Fibroblast of lung (primary cell): ENCODE data around the gene KIF11. TPM values are rescaled to one million over a fixed set of nuclear protein-coding genes. Genes with fewer than 3 reads are reported as not detected.

Experiments
- DNase-seq, 2 donors: peaks; one replicate each; pipeline versions ENCODE4 v3.0.0 to v3.0.0-alpha.2; 2010; ENCODE audit warnings: low read depth in 2 of 2
- H2AFZ ChIP-seq: 2 replicates; pipeline ENCODE4 v1.5.1; 2012; ENCODE audit warnings: low read length, control low read depth, inconsistent platforms
- H3K27ac ChIP-seq: 2 replicates; pipeline ENCODE4 v1.5.1; 2011; ENCODE audit warnings: low read length, control low read depth; ENCODE audit not compliant: insufficient read depth
- H3K27me3 ChIP-seq: 2 replicates; pipeline ENCODE4 v1.5.1; 2011; ENCODE audit warnings: mild to moderate bottlenecking, low read length; ENCODE audit not compliant: control insufficient read depth, insufficient read depth
- H3K36me3 ChIP-seq: 2 replicates; pipeline ENCODE4 v1.5.1; 2011; ENCODE audit warnings: low read length; ENCODE audit not compliant: control insufficient read depth, insufficient read depth
- H3K4me1 ChIP-seq: 2 replicates; pipeline ENCODE4 v1.5.1; 2011; ENCODE audit warnings: low read length; ENCODE audit not compliant: control insufficient read depth, insufficient read depth; ENCODE audit errors: extremely low read depth
- H3K4me2 ChIP-seq: 2 replicates; pipeline ENCODE4 v1.5.1; 2011; ENCODE audit warnings: low read length, control low read depth; ENCODE audit not compliant: insufficient read depth; ENCODE audit errors: extremely low read depth
- H3K4me3 ChIP-seq, 4 experiments: fragments of 200-600 bp in 1 of 4; sonication (generic) in 1 of 4; replicated peaks in 1 of 4; 2 replicates each; pipeline ENCODE4 v1.5.1; 2011 to 2016; ENCODE audit warnings: low read length in 4 of 4, low read depth in 3 of 4, mild to moderate bottlenecking in 3 of 4, control low read depth in 2 of 4, inconsistent platforms in 1 of 4, mixed read lengths in 1 of 4; ENCODE audit not compliant: insufficient read depth in 1 of 4; ENCODE audit errors: control extremely low read depth in 1 of 4
- H3K79me2 ChIP-seq: 2 replicates; pipeline ENCODE4 v1.5.1; 2012; ENCODE audit warnings: mild to moderate bottlenecking, low read length, inconsistent platforms; ENCODE audit not compliant: control insufficient read depth, insufficient read depth
- H3K9ac ChIP-seq: 2 replicates; pipeline ENCODE4 v1.5.1; 2011; ENCODE audit warnings: mild to moderate bottlenecking, low read length, control low read depth; ENCODE audit not compliant: insufficient read depth
- H3K9me3 ChIP-seq: 2 replicates; pipeline ENCODE4 v1.5.1; 2012; ENCODE audit warnings: low read depth, low read length; ENCODE audit not compliant: control insufficient read depth, insufficient read depth
- H4K20me1 ChIP-seq: 2 replicates; pipeline ENCODE4 v1.5.1; 2011; ENCODE audit warnings: low read length; ENCODE audit not compliant: control insufficient read depth, insufficient read depth; ENCODE audit errors: extremely low read depth
- EZH2 ChIP-seq: IDR thresholded peaks from 2 replicates; pipeline ENCODE4 v1.5.1; 2012; ENCODE audit warnings: low read length, control low read depth, mild to moderate bottlenecking; ENCODE audit errors: missing control alignments
- polyA plus RNA-seq, 2 donors: library from polyadenylated mRNA; depleted of rRNA in 1 of 2; stranded (reverse) in 1 of 2; unstranded in 1 of 2; fragments of >200 nt; gene quantifications; 2 replicates each; pipeline ENCODE4 v1.2.1, GENCODE V29; 2011 to 2012; ENCODE audit warnings: missing spikeins in 1 of 2
- total RNA-seq: library from RNA; depleted of rRNA; stranded (reverse); fragments of >200 nt; gene quantifications from 2 replicates; pipeline ENCODE4 v1.2.1, GENCODE V29; 2014
- TF ChIP-seq, protein P1 (sequence below), 2 donors: IDR thresholded peaks in 1 of 2; conservative IDR thresholded peaks in 1 of 2; 1 replicate in 1 of 2; 2 replicates in 1 of 2; pipeline ENCODE4 v1.5.1; 2011 to 2012; ENCODE audit warnings: low read length in 2 of 2, control low read depth in 1 of 2, inconsistent platforms in 1 of 2, low read depth in 1 of 2, mild to moderate bottlenecking in 1 of 2

KIF11 gene
- total and polyA plus RNA-seq, 2 donors (not counting 1 experiment from before 2014, with no cell fraction given): 7.5 to 8.9 TPM

DNA sequence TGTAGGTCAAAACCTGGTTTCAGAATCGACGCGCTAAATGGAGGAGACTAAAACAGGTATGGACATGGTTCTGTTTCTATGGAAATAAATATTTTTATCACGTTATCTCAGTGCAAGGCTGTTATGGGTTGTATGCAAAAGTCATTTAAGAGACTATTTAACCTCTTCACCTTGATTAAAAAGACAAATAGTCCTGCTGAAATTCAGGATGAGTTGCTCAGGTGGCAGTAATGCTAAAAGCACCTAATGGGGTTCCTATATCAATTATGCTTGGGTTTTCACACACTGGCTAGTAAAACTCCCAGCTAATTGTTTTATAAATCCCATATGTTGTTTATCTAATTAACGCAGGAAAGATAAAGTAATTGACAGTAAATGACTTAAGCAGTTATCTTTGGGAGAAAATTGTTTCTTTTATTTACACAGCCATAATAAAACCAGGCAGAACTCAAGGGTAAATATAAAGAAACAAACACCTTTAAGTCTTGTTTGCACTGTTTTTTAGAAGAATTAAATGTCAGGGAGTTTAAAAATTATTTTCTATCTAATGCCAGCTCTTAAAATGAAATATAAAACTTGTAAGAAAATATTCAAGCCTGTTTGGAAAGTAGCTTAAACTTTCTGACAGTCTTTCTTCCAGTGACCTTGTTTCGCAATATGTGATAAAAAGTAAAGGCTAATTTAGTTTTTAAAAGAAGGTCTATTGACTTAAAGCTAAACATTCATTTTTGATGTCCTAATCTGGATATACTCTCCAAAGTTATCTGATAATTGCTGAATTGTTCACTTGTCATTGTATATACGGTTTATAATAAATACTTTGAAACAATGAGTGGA is 100.0 kb downstream of the KIF11 start:
- H2AFZ ChIP-seq: no peak overlapping the region
- DNase-seq: no peak
- peaks cover 5% of the 10 kb centered on the region for H3K79me2 ChIP-seq
- H4K20me1 ChIP-seq: no peaks in the 10 kb centered on the region
- peak overlapping the region; percentile 20 to 28 (median 27) for H3K4me3 ChIP-seq
- peaks cover 3% of the 10 kb centered on the region for H3K4me1 ChIP-seq
- no peak overlapping the region for H3K9ac ChIP-seq
- H3K4me2 ChIP-seq: peak overlapping the region; percentile 70
- no peaks in the 10 kb centered on the region for H3K36me3 ChIP-seq
- no peaks in the 10 kb centered on the region for H3K27me3 ChIP-seq
- H3K27ac ChIP-seq: no peak overlapping the region
- H3K9me3 ChIP-seq: no peaks in the 10 kb centered on the region
- TF ChIP-seq, protein P1, sequence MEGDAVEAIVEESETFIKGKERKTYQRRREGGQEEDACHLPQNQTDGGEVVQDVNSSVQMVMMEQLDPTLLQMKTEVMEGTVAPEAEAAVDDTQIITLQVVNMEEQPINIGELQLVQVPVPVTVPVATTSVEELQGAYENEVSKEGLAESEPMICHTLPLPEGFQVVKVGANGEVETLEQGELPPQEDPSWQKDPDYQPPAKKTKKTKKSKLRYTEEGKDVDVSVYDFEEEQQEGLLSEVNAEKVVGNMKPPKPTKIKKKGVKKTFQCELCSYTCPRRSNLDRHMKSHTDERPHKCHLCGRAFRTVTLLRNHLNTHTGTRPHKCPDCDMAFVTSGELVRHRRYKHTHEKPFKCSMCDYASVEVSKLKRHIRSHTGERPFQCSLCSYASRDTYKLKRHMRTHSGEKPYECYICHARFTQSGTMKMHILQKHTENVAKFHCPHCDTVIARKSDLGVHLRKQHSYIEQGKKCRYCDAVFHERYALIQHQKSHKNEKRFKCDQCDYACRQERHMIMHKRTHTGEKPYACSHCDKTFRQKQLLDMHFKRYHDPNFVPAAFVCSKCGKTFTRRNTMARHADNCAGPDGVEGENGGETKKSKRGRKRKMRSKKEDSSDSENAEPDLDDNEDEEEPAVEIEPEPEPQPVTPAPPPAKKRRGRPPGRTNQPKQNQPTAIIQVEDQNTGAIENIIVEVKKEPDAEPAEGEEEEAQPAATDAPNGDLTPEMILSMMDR (conservative IDR thresholded peaks at IDR 0.05 in 1 of 2, IDR thresholded peaks at IDR 0.05 in 1 of 2; ENCODE audit: low read depth in 1 of 2, low read length in 2 of 2): no peak
- TF ChIP-seq EZH2: no peak

DNA sequence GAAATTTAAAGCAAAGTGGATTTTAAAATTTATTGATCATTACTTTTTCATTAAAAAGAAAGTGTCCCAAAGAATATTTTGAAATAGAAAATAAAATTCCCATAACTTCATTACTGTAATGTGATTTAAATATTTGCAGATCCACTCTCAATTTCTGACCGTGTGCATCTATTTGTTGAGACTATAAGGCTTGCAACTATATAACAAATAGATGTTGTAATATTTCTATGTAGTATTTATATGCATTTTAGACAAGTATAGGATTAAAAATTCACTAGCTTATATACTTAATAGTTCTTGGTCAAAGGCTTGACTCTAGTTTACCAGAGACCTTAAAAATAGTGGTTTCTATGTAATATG is 100.6 kb downstream of the KIF11 start:
- no peak for DNase-seq
- peaks cover 3% of the 10 kb centered on the region for H3K4me1 ChIP-seq
- H3K4me3 ChIP-seq: no peak overlapping the region
- no peaks in the 10 kb centered on the region for H3K9me3 ChIP-seq
- no peaks in the 10 kb centered on the region for H4K20me1 ChIP-seq
- H3K9ac ChIP-seq: no peak overlapping the region
- H3K27ac ChIP-seq: no peak overlapping the region
- no peak for TF ChIP-seq EZH2
- TF ChIP-seq, protein P1 (conservative IDR thresholded peaks at IDR 0.05 in 1 of 2, IDR thresholded peaks at IDR 0.05 in 1 of 2; ENCODE audit: low read depth in 1 of 2, low read length in 2 of 2): no peak
- no peak overlapping the region for H2AFZ ChIP-seq
- H3K27me3 ChIP-seq: no peaks in the 10 kb centered on the region
- H3K36me3 ChIP-seq: no peaks in the 10 kb centered on the region
- no peak overlapping the region for H3K4me2 ChIP-seq
- H3K79me2 ChIP-seq: peaks cover 5% of the 10 kb centered on the region

DNA sequence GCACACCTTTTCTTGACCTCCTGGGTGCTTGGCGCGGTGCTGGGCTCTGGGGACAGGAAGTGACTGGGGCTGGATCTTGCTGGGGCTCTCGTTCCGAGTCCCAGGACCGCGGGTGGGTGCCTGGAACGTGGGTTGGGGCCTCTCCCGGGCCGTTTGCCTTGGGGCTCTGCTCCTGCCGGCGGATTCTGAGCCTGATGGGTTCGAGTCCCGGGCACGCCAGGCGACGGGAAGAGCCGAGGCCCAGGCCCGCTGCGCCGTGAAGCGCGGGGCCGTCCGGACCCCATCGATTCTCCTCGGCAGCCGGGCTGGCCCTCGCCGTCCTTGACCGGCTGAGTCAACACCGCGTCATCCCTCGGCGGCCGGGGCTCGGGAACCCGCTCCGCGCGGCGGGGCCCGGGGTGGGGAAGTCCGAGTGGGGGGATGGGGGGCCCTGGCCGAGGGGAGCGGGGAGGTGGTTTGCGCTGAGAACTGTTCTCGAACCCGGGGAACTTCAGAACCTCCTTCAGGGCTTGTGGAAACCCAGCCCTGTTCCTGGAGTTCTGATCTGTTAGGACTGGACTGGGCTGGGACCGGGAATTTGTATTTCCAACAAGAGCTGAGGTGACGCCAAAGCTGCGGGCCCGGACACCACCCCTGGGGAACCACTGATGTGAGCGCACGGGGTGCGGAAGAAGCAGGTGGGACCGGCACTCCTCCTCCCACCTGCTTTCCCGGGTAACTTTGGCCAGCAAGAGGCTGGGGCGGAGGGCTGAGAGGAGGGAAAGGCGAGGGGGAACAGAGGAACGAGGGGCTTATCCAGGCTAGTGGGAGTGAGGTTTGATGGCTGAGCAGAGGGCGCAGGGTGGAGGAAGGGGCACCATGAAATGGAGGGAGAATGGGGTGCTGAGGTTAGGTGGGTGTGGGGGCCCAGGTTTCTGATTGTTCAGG is 103.0 kb downstream of the KIF11 start:
- Histone ChIP-seq H3K27me3 (no peaks in the 10 kb centered on the region), H3K9me3 (no peaks in the 10 kb centered on the region), H4K20me1 (no peaks in the 10 kb centered on the region), H3K4me2 (peak overlapping the region; percentile 77), H3K4me1 (peaks cover 3% of the 10 kb centered on the region), H3K9ac (peak overlapping the region; percentile 69), H2AFZ (peak overlapping the region; percentile 74), H3K27ac (peak overlapping the region; percentile 78), H3K36me3 (no peaks in the 10 kb centered on the region), H3K4me3 (peak overlapping the region; percentile 22 to 51 (median 42)), H3K79me2 (peaks cover 4% of the 10 kb centered on the region)
- no peak for TF ChIP-seq EZH2
- TF ChIP-seq, protein P1 (conservative IDR thresholded peaks at IDR 0.05 in 1 of 2, IDR thresholded peaks at IDR 0.05 in 1 of 2; ENCODE audit: low read depth in 1 of 2, low read length in 2 of 2): no peak
- DNase-seq: peak; percentile 68 to 69
